Measurements from ENCODE around the gene TSPAN9.

The TSPAN9 gene, protein sequence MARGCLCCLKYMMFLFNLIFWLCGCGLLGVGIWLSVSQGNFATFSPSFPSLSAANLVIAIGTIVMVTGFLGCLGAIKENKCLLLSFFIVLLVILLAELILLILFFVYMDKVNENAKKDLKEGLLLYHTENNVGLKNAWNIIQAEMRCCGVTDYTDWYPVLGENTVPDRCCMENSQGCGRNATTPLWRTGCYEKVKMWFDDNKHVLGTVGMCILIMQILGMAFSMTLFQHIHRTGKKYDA

DNA sequence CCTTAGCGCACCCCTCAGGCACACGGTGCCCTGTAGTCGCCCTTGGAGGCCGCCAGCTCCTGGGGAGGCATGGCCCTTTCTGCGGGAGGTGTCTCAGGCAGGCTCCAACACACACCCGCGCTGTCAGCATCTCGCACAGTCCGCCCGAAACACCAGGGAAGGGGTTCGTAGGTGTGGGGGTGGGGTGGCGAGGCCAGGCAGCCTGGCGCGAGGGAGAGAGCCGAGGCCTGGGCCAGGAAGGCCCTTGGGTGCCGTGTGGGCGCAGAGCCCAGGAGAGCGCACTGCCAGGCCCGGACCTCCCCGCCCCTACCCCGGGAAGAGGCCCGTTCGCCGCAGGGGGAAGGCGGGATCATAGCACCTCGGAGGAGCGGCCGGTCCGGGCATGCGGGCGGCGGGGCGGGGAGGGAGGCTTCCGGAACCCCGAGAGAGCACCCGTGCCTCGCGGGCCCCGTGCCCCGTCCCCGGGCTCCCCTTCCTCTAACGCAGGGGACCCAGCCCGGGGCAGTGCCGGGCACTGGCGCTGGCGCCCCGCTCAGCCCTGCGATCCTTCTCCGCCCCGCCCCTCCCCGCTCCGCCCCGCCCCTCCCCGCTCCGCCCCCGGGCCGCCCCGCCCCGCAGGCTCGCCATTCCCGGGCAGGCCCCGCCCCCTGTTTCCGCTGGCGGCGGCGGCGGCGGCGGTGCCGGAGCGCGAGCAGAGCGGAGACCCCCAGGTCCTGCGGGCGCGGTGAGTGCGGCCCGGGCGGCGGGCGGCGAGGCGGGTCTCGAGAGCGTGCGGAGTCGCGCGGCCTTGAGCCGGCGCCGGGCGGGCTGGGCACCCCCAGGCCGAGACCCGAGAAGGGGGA, at the start of gene TSPAN9:
TSS of gene TSPAN9 (plus strand) at position 650 of the 842 bp plus-strand sequence. CDS start 123,815 bp downstream, outside the sequence.
- DNase-seq: peak in 41 of 42 donors; percentile 15 to 83 (median 69)
- intact Hi-C loops (cut with DNase I): no loop called here

DNA sequence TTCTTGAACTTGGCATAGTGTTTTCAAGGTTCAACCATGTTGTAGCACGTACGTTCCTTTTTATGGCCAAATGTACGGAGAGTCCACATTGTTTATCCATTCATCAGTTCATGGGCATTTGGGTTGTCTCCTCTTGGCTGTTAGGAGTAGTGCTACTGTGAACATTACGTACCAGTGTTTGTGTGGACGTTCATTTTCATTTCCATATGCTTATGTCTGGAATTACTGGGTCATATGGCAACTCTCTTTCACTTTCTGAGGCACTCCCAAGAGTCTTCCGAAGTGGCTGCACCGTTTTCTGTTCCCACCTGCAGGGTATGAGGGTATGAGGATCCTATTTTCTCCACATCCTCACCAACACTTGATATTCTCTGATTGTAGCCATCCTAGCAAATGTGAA, 49.1 kb upstream of the TSPAN9 start:
- no peak for DNase-seq
- intact Hi-C loops (cut with DNase I): no loop called here

DNA sequence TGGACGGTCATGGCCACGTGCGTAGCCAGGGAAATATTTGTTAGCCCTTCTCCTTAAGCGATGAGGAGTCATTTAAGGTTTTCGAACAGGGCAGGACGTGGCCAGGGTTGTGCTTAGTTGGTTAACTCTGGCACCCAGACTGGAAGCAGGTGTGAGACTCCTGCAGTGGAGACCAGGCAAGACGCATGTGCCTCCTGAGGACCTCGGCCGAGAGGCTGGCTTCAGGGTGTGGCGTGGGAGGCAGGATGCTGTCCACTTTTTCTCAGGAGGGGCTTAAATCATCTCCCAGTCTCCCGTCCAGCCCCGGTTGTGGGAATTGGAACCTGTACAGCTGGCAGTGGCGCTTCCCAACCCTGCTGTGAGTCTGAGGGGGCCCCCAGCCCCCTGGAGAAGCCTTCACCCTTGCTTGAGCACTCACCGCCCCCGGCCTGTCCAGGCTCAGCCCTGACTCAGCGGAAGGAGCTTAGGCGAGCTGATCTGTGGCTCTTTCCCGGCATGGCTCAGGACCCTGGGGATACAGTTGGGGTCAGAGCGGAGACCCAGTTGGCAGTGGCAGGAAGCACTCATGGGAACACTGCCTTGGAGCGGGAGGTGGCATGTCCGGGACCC, 46.3 kb upstream of the TSPAN9 start:
- no peak for DNase-seq
- intact Hi-C loops (cut with DNase I): loop anchor here (10.0 kb wide), 2 partner anchors 146 to 176 kb away; partner anchors contain the start of gene TEX52

DNA sequence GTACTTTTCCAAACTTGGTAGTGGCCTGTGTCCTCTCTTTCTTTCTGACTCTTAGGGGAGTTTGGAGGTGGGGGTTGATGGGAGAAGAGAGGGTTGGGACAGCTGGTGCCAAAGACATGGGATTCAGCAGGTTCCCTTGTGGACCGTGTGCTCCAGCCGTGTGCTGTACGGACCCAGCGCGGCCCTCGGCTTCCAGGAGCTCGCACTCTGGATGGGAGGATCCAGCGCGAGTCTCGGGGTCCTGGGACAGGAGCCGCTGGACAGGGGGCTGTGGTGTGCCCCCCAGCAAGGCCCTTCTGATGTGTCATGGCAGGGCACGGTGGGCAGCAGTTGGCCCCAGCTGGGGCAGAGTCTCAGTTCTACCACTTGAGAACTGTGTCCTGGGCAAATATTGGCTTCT, 45.0 kb upstream of the TSPAN9 start:
- intact Hi-C loops (cut with DNase I): loop anchor here (10.0 kb wide), 2 partner anchors 147 to 177 kb away; partner anchors contain the start of gene TEX52
- no peak for DNase-seq

DNA sequence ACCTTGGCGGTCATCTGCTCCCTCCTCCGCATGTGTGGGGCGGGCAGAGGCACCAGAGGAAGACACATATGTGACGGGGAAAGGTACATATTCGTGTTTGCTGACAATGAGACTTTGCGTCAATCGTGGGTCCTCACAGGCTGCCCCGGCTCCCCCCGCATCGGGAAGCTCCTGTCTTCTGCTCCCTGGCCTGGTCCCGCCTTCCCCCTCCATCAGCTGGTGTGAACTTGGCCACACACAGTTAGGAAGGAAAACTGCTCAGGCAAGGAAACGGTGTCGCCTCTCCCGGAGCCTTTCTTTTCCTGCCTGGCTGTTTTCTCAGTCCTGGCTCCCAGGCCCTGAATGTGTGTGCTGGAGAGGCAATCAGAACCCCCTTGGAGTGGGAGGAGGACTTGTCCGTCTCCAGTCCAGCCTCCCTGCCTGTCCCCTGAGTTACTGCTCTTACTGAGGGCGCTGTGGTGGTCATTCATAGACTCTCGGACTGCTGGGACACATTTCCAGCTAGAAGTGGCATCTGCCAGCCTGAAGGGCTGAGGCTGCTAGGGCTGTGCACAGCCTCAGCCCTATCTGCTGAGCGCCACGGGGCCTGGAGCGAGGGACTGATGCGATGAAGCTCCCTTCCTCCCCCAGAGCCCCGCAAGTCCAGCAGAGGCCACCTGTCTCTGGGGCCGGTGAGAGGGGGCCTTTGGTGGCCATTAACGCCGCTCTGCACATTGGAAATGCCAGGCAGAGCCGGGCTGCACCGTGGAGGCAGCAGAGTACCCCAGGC, 44.2 kb upstream of the TSPAN9 start:
- no peak for DNase-seq
- intact Hi-C loops (cut with DNase I): loop anchor here (10.0 kb wide), 2 partner anchors 148 to 178 kb away; partner anchors contain the start of gene TEX52

DNA sequence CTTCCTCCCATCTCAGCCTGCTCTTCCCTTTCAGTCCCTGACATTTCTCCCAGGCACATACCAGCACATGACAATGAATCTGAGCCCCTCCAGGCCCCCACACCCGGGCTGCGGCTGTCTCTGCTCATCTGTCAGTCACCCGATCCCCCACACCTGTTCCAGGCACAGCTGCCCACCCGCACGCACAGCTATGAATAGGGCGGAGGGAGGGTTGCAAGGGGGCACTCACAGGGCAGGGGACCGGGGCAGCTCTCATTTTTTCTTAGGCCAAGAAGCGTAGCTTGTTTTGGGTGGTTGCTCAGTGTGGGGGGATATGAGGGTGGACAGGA, 43.7 kb upstream of the TSPAN9 start:
- DNase-seq: no peak
- intact Hi-C loops (cut with DNase I): loop anchor here (10.0 kb wide), 2 partner anchors 149 to 179 kb away; partner anchors contain the start of gene TEX52

DNA sequence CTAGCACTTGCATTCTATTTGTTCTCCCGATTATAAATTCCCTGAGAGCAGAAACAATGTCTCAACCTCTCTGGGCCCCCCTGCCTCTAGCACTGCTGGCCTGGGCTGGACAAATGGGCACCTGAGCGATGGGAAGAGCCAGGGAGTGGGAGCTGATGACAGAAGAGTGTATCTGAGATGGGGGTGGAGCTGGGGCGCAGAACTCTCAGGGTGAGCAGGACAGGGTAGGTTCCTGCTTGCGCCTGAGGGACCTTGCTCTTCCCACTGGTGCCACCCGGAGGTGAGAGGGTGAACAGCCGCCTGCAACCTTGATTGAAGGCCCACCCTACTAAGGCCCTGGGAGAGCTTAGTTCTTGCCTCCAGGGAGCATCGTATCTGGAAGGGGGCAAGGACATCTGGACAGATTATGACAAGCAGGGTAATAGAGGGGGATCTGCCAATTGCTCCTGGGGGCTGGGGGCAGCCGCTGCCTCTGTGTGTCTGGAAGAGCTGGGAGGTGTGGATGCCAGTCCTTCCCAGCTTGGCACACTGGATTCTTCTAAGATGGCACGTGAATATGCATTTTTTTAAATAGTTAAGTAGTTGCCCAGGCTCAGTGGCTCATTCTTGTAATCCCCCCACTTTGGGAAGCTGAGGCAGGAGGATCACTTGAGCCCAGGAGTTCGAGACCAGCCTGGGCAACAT, 43.0 kb upstream of the TSPAN9 start:
- intact Hi-C loops (cut with DNase I): loop anchor here (10.0 kb wide), 2 partner anchors 149 to 179 kb away; partner anchors contain the start of gene TEX52
- peak; percentile 55 to 91 (median 80) for DNase-seq

DNA sequence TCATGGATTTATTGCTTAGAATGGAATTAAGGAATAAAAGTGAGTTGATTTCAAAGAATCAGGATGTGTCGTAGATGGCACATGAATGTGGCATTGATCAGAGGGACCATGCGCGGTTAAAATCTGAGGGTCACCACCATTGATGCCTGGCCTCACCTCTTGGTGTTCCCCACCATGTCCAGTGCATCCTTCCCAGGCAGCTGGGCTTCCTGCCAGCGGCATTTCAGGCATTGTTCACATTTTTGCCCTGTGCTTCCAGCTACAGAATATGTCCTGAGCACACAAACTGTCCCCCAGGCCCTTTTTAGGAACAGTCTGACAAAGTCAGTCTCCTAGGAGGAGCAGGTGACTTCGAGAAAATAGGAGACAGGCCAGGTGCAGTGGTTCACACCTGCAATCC, 42.0 kb upstream of the TSPAN9 start:
- no peak for DNase-seq
- intact Hi-C loops (cut with DNase I): loop anchor here (10.0 kb wide), 2 partner anchors 150 to 180 kb away; partner anchors contain the start of gene TEX52

DNA sequence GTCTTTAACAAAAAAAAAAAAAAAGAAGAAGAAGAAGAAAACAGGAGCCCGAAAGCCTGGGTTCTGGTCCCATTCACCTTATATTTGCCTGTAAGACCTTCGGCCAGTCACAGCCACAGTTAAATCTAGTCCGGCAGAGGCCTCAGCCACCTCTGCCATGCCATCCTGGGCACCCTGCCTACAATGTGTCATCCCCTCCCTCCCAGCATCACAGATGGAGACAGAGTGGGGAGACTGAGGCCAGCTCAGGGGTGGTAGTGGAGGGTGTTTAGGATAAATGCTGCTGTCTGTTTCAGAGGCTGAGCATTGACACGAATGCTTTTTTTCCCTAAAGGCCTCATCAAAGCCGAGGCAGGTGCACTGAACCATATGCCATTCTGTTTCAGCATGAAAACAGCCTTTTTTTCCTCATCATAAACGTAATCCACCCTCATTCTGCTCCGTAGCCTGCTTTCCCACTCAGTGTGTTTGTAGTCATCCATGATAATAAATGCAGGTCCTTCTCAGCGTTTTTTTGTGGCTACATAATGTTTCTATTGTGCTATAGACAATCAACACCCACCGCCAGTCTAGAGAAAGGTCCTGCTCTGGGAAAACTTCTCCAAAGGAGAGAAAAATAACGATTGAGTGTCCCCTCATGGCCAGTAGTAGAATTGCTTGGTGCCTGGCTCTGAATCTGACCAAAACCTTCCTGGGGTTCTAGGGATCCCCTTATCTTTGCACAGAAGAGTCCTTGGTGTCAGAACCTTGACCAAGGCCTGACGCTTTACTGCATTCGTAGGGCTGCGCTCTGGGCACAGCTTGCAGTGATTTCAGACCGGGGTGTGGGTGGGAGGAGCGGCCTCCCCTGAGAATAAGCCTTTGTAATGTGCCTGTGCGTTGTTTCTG, 41.1 kb upstream of the TSPAN9 start:
- intact Hi-C loops (cut with DNase I): loop anchor here (10.0 kb wide), 2 partner anchors 151 to 181 kb away; partner anchors contain the start of gene TEX52
- peak in 40 of 42 donors; percentile 28 to 83 (median 58) for DNase-seq

DNA sequence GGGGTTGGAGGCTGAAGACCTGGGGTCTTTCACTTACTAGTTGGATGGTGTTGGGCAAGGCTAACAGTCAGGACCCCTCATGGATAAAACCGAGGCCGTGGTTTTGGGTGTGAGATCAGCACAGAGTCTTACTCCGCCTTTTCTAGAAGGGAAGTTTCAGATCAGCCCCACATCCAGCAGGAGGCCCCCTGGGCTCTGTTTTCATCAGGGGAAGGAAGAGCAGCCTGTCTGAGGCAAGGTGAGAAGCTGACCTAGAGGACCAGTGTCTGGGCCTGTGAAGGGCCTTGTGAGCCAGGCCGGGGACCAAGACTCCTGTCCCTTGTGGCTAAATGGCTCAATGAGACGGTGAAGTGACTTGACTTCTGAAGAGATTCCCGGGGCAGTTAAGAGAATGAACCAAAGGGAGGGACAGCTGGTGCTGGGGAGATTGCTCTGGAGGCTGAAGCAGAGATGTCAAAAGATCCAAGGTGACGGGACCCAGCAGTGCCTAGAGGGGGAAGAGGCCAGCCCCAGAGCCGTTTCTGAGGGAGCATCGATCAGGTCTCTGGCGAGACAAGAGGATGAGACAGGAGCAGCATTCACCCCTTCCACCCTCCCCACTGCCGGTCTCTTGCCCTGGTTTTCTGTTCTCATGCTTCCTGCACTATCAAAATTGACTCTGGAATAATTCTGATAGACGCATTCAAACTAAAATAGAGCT, 40.1 kb upstream of the TSPAN9 start:
- intact Hi-C loops (cut with DNase I): loop anchor here (10.0 kb wide), 2 partner anchors 152 to 182 kb away; partner anchors contain the start of gene TEX52
- DNase-seq: no peak

DNA sequence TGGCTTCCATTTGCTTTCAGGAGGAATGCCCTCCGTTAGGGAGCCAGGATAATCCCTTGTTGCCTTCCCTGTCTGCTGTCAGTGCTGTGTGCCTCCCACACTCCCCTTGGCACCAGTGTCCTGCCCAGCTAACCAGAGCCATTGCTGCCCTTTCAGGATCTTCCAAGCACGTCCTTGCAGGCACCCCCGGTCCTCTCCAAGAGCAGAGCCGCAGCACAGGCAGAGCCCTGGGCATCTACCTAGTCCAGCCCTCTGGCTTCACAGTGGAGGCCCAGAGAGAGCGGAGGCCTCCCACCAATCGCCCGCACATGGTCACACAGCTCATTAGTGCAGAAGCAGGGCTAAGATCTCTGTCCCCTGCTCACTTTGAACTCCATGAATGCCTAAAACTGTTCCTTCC, 39.0 kb upstream of the TSPAN9 start:
- intact Hi-C loops (cut with DNase I): loop anchor here (10.0 kb wide), 2 partner anchors 153 to 183 kb away; partner anchors contain the start of gene TEX52
- DNase-seq: no peak

DNA sequence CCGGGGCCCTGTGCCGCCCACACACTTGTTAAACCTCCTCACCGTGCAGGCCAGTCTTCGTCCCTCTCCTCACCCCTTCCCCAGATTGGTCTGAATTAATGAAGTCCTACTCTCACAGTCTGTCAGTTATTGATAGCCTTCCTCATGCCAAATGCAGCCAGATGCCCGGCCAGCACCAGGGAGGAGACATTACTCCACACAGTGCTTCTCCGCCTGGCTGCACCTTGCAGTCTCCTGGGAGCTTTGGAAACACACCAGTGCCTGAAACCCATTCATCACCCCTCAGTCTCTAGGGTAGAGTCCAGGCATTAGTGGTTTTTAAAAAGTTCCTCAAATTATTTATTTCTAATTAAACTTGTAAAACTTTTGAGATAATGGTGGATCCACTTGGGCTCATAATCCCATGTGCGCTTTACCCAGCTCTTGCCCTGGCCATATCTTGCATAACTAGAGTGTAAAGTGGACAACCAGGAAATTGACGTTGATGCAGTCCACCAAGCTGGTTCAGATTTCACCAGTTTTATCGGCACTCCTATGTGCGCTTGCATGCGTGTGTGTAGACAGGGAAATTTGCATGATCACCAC, 38.2 kb upstream of the TSPAN9 start:
- no peak for DNase-seq
- intact Hi-C loops (cut with DNase I): loop anchor here (10.0 kb wide), 2 partner anchors 154 to 184 kb away; partner anchors contain the start of gene TEX52

DNA sequence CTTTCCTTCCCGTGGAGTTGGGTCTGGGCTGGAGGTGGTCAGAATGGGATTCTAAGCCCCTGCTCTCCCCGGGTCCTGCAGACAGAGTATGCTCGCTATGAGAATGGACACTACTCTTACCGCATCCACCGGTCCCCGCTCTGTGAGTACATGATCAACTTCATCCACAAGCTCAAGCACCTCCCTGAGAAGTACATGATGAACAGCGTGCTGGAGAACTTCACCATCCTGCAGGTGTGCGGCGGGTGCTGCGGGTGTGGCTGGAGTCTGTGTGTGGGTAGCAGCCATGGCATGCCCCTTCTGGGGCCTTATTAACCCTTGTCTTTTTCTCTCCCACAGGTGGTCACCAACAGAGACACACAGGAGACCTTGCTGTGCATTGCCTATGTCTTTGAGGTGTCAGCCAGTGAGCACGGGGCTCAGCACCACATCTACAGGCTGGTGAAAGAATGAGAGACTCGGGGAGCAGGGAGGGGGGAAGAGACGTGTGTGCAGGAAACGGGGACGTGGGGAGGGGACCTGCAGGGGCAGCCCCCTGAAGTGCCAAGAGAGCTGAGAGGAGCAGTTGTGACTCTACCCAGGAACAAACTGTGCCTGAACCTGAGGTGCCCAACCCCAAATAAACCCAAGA, 37.0 kb upstream of the TSPAN9 start:
- DNase-seq: no peak
- intact Hi-C loops (cut with DNase I): no loop called here

DNA sequence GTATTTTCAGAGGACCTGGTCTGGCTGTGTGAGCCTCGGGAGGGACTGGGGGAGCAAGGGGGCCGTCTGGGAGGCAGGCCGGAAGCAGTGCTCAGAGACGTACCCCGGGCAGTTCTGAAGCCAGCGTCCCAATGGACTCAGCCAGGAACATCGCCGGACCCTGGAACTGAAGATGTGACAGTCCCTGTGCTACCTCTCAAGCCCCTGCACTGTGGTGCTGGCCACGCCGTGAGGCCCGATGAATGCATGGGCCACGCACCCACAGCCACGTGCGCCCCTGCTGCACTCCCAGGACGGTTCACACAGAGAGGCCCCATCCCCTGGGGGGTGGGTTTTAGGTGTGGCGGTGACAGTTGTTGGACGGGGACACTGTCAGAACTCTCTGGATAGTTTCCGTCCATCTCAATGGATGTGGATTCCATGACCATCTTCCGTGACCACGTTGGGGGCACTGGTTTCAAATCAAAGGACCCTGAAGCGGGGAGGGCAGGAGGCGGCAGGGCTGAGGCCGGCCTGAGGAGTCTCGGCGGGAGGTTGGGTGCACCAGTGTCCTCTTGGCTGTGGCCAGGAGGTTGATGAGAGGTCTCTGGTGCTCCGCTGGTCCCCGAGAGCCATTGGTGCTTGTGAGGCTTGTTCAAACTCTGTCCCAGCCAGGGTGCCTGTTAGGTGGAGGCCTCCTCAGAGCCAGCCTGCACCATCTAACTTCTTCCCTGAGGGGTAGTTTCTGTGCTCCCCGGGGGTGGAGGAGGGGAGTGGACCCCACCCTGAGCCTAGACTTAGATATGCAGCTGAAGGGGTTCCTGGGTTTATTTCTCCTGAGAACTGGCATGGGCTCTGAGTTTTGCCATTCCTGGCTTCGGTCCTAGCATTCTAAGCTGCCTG, 36.3 kb upstream of the TSPAN9 start:
- DNase-seq: no peak
- intact Hi-C loops (cut with DNase I): no loop called here
